ENCODE measurements around the gene MAP7D2. TPM values are rescaled to one million over a fixed set of nuclear protein-coding genes. Genes with fewer than 3 reads are reported as not detected.

MAP7D2 gene
- total and polyA plus RNA-seq, 2 of the 4 experiments (the other 2 are of a cell fraction) = 0.18 to 0.19 TPM

DNA sequence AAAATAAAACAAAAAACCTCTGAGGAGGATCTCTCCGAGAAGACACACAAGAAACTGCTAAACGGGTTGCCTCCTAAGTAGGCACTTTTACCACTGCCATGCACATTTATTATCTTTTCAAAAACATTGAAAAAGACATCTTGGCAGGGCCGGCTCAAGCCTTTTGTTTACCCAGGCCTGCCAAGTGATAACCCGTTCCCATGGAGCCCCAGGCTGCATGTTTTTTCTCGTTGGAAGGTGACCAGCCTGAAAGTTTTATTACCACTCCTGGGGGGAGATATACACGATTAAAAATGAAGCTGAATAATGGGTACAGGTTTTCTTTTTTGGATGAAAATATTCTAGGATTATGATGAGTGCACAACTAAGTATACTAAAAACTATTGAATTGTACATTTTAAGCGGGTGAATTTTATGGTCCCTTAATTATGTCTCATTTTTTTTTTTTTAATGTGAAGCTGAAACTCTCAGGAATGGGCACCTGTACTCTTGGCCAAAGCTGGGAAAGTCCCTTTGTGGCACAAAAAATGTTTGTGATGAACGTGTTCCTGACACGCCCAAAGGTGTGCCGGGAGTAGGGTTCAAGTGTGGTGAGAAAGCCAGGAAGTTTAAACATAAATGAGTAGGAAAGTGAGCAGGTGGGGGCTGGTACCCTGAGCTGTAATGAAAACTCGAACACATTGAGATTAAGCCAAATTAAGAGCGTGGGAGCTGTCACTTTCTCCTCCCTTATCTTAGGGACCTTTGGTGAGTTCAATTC is 1.5 kb upstream of the MAP7D2 start:
- no peak overlapping the region for H2AFZ ChIP-seq (replicated peaks; ENCODE audit: low read length, poor library complexity)
- no peak for DNase-seq
- no peaks in the 10 kb centered on the region for H3K36me3 ChIP-seq (ENCODE audit: control insufficient read depth, insufficient read depth, low read length)
- no peak overlapping the region for H2BK20ac ChIP-seq (ENCODE audit: low read depth, low read length)
- no peak overlapping the region for H3K4me3 ChIP-seq (ENCODE audit: insufficient read depth, low read depth, low read length)
- peaks cover 23% of the 10 kb centered on the region for H3K27me3 ChIP-seq (ENCODE audit: control insufficient read depth, insufficient read depth, low read length)
- no peak for TF ChIP-seq FOS (IDR thresholded peaks at IDR 0.05; ENCODE audit: low read depth, low read length)
- TF ChIP-seq RCOR1 (IDR thresholded peaks at IDR 0.05; ENCODE audit: insufficient replicate concordance, low read length) = no peak
- no peak for TF ChIP-seq CHD1 (IDR thresholded peaks at IDR 0.05; ENCODE audit: low read depth, low read length)
- TF ChIP-seq POLR2A (IDR thresholded peaks at IDR 0.05; ENCODE audit: low read depth, low read length) = no peak
- no peak for TF ChIP-seq MAFK (IDR thresholded peaks at IDR 0.05; ENCODE audit: low read depth, low read length)
- TF ChIP-seq CEBPB (IDR thresholded peaks at IDR 0.05; ENCODE audit: low read depth, low read length) = no peak
- TF ChIP-seq NFE2L2 (IDR thresholded peaks at IDR 0.05; ENCODE audit: low read depth, low read length) = no peak
- TF ChIP-seq, protein P1, sequence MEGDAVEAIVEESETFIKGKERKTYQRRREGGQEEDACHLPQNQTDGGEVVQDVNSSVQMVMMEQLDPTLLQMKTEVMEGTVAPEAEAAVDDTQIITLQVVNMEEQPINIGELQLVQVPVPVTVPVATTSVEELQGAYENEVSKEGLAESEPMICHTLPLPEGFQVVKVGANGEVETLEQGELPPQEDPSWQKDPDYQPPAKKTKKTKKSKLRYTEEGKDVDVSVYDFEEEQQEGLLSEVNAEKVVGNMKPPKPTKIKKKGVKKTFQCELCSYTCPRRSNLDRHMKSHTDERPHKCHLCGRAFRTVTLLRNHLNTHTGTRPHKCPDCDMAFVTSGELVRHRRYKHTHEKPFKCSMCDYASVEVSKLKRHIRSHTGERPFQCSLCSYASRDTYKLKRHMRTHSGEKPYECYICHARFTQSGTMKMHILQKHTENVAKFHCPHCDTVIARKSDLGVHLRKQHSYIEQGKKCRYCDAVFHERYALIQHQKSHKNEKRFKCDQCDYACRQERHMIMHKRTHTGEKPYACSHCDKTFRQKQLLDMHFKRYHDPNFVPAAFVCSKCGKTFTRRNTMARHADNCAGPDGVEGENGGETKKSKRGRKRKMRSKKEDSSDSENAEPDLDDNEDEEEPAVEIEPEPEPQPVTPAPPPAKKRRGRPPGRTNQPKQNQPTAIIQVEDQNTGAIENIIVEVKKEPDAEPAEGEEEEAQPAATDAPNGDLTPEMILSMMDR (conservative IDR thresholded peaks at IDR 0.05; ENCODE audit: low read depth, low read length) = no peak
- H3K9me1 ChIP-seq (ENCODE audit: insufficient read depth, low read length) = no peaks in the 10 kb centered on the region
- no peaks in the 10 kb centered on the region for H3K4me1 ChIP-seq (ENCODE audit: control insufficient read depth, insufficient read depth, low read length)
- dilution Hi-C loops (cut with HindIII; ENCODE audit: low sequenced_read_pairs, unreplicated experiment) = no loop called here
- no peak overlapping the region for H4K91ac ChIP-seq (ENCODE audit: insufficient read depth, low read depth, low read length)
- POLR2A ChIA-PET (ENCODE audit: unreplicated experiment) = interaction anchor here (0.6 kb wide), 1 partner anchor 314 kb away, joined by 5 read pairs; no protein-coding TSS in a partner anchor
- no peak overlapping the region for H3K4me2 ChIP-seq (ENCODE audit: low read depth, low read length)
- H3K9ac ChIP-seq (ENCODE audit: low read depth, low read length) = no peak overlapping the region
- H3K14ac ChIP-seq (replicated peaks; ENCODE audit: low read depth, low read length) = no peak overlapping the region
- no peak overlapping the region for H2AK9ac ChIP-seq (replicated peaks; ENCODE audit: low read depth, low read length, poor library complexity)
- no peak overlapping the region for H2BK5ac ChIP-seq (ENCODE audit: low read depth, low read length, poor library complexity, severe bottlenecking)
- H2AK5ac ChIP-seq (ENCODE audit: low read depth, low read length) = no peak overlapping the region
- no peak overlapping the region for H3K27ac ChIP-seq (ENCODE audit: insufficient read depth, low read length)
- H3K23ac ChIP-seq (ENCODE audit: low read depth, low read length) = no peak overlapping the region
- H4K5ac ChIP-seq (ENCODE audit: low read depth, low read length) = no peak overlapping the region
- intact Hi-C loops (cut with micrococcal nuclease) = loop anchor here (5.0 kb wide), 1 partner anchor 126 kb away; the partner anchor contains the start of gene BCLAF3
- CTCF ChIA-PET = no interaction called here
- H3K9me3 ChIP-seq (ENCODE audit: control insufficient read depth, insufficient read depth, low read length) = peaks cover 8% of the 10 kb centered on the region; the same call in 1 of the 2 replicates
- H4K8ac ChIP-seq (ENCODE audit: low read depth in 2 of 2, low read length in 2 of 2) = no peak overlapping the region
- 48% methylated on average over 5 of the region's 12 CpGs; no CpG with 5 or more reads in 1 of the 2 experiments for WGBS, 2 experiments (ENCODE audit: extremely low coverage in 2 of 2, insufficient read length in 1 of 2)
- in situ Hi-C loops (cut with MboI; ENCODE audit: low sequenced_read_pairs) = loop anchor here (25.0 kb wide), 2 partner anchors 531 to 1731 kb away; no protein-coding TSS in a partner anchor
- no peak for ATAC-seq (ENCODE audit: low read depth)
- no peak overlapping the region for H3K56ac ChIP-seq (ENCODE audit: extremely low read depth, insufficient read depth, low read length)
- no peaks in the 10 kb centered on the region for H3K79me1 ChIP-seq (ENCODE audit: low read depth in 1 of 2, low read length in 2 of 2)
- no peaks in the 10 kb centered on the region for H4K20me1 ChIP-seq (ENCODE audit: insufficient read depth, low read length)
- H2BK15ac ChIP-seq (ENCODE audit: low read depth, low read length) = no peak overlapping the region
- no peak overlapping the region for H3K18ac ChIP-seq (ENCODE audit: low read depth, low read length)
- no peak overlapping the region for H2BK120ac ChIP-seq (ENCODE audit: low read depth, low read length)
- no peak overlapping the region for H3K4ac ChIP-seq (ENCODE audit: low read depth, low read length)
- no TSS peak for BruUV-seq (replicated peaks)

All from IMR-90 (cell line).